OCI-LY7 (cell line): ENCODE results near the gene FKBP9. TPM values are rescaled to one million over a fixed set of nuclear protein-coding genes. Genes with fewer than 3 reads are reported as not detected.
A peak's percentile ranks its signal among the peaks of the same experiment; 100 is the strongest.

Experiments used
- BruUV-seq: library from RNA; stranded (reverse); fragments of 400-500 nt; replicated peaks from 2 replicates; lab custom pipeline; 2021; lab: Mats Ljungman, UMichigan
- CTCF ChIA-PET: fragments of 300-600 bp; sonication (Branson Sonifier 250); formaldehyde crosslinking; loops from one replicate; lab custom pipeline; 2022; ENCODE audit warnings: antibody characterized with exemption; ENCODE audit not compliant: unreplicated experiment; lab: Charles Lee
- POLR2A ChIA-PET: fragments of 300-600 bp; sonication (Branson Sonifier 250); formaldehyde crosslinking; loops from one replicate; lab custom pipeline; 2022; ENCODE audit warnings: antibody characterized with exemption; lab: Charles Lee
- DNase-seq: peaks from one replicate; pipeline ENCODE4 v3.0.0-alpha.2; 2015; ENCODE audit warnings: low spot score
- H2AFZ ChIP-seq: fragments of 200-600 bp; sonication (generic), shearing (Covaris generic); 2 replicates; pipeline ENCODE4 v1.6.1; 2014; ENCODE audit warnings: mild to moderate bottlenecking, antibody characterized with exemption, low read length, moderate library complexity
- H3K27ac ChIP-seq: fragments of 200-600 bp; sonication (generic); 2 replicates; pipeline ENCODE4 v1.5.1; 2014; ENCODE audit warnings: mixed run types, low read depth, mild to moderate bottlenecking, moderate library complexity, low read length, inconsistent platforms; ENCODE audit not compliant: poor library complexity, severe bottlenecking
- H3K36me3 ChIP-seq: fragments of 200-600 bp; sonication (generic); 2 replicates; pipeline ENCODE4 v1.6.1; 2014; ENCODE audit warnings: mild to moderate bottlenecking, antibody characterized with exemption, low read length, moderate library complexity, mixed read lengths; ENCODE audit not compliant: insufficient read depth
- H3K4me1 ChIP-seq: fragments of 200-600 bp; sonication (generic); 2 replicates; pipeline ENCODE4 v1.5.1; 2014; ENCODE audit warnings: mild to moderate bottlenecking, low read length; ENCODE audit not compliant: insufficient read depth, poor library complexity, severe bottlenecking
- H3K4me2 ChIP-seq: fragments of 200-600 bp; sonication (generic); 2 replicates; pipeline ENCODE4 v1.6.1; 2014; ENCODE audit warnings: mild to moderate bottlenecking, low read length
- H3K4me3 ChIP-seq: fragments of 200-600 bp; sonication (generic); 2 replicates; pipeline ENCODE4 v1.5.1; 2014; ENCODE audit warnings: mild to moderate bottlenecking, low read depth, low read length; ENCODE audit not compliant: poor library complexity, severe bottlenecking
- H3K79me2 ChIP-seq: fragments of 200-600 bp; sonication (generic); 2 replicates; pipeline ENCODE4 v1.6.1; 2016; ENCODE audit warnings: low read depth, mild to moderate bottlenecking, low read length, moderate library complexity, mixed read lengths; ENCODE audit not compliant: insufficient read depth
- H3K9me2 ChIP-seq: fragments of 200-600 bp; sonication (generic); 2 replicates; pipeline ENCODE4 v1.6.1; 2016; ENCODE audit warnings: mild to moderate bottlenecking, low read length, mixed read lengths; ENCODE audit not compliant: insufficient read depth
- H3K9me3 ChIP-seq: fragments of 200-600 bp; sonication (generic); 2 replicates; pipeline ENCODE4 v1.6.1; 2014; ENCODE audit warnings: mild to moderate bottlenecking, mixed run types, low read length, mixed read lengths
- H4K20me1 ChIP-seq: fragments of 200-600 bp; sonication (generic); 2 replicates; pipeline ENCODE4 v1.6.1; 2014; ENCODE audit warnings: mild to moderate bottlenecking, antibody characterized with exemption, low read length, moderate library complexity, mixed read lengths; ENCODE audit not compliant: insufficient read depth
- CTCF ChIP-seq: fragments of 200-600 bp; sonication (generic); conservative IDR thresholded peaks from 2 replicates; pipeline ENCODE4 v1.5.1; 2014; ENCODE audit warnings: mild to moderate bottlenecking, antibody characterized with exemption, low read length, moderate library complexity, mixed read lengths
- EZH2phosphoT487 ChIP-seq: fragments of 200-600 bp; sonication (generic); IDR thresholded peaks from 2 replicates; pipeline ENCODE4 v1.6.1; 2018; ENCODE audit warnings: low read depth, borderline replicate concordance, mild to moderate bottlenecking, mixed run types, antibody characterized with exemption, low read length, moderate library complexity, mixed read lengths
- intact Hi-C: fragments of 100-400 bp; cut with micrococcal nuclease; formaldehyde crosslinking; loops from one replicate; pipeline ENCODE4 v1.10.0; 2022; ENCODE audit not compliant: unreplicated experiment
- total RNA-seq, 2 experiments: library from RNA; depleted of rRNA in 1 of 2; stranded (reverse); fragments of >200 nt in 1 of 2; shearing (Covaris generic) in 1 of 2; gene quantifications; 2 replicates each; pipeline ENCODE4 v1.2.3, GENCODE V29; 2014 to 2022

FKBP9 gene
- total RNA-seq, 2 experiments from 2014 or later: 0.73 TPM; not detected in 1

- ChIA-PET CTCF (no interaction called here), POLR2A (no interaction called here)
- Histone ChIP-seq H3K4me1 (no peaks in the 10 kb centered on the region), H3K9me3 (no peaks in the 10 kb centered on the region), H3K4me3 (no peak overlapping the region), H4K20me1 (no peaks in the 10 kb centered on the region), H3K9me2 (no peaks in the 10 kb centered on the region), H3K36me3 (peaks cover 43% of the 10 kb centered on the region), H2AFZ (no peak overlapping the region), H3K27ac (no peak overlapping the region), H3K4me2 (no peak overlapping the region), H3K79me2 (no peaks in the 10 kb centered on the region)
- intact Hi-C loops: no loop called here
- no peak for TF ChIP-seq EZH2phosphoT487
- TF ChIP-seq CTCF: no peak
- TSS peak; percentile 4 for BruUV-seq
- DNase-seq: no peak
Measured at GRCh38 chr7:33009734-33010133, 52.5 kb downstream of the FKBP9 start.

GRCh38 chr7:33012364-33012763 is 55.1 kb downstream of the FKBP9 start:
- no peak for DNase-seq
- no peaks in the 10 kb centered on the region for H3K9me2 ChIP-seq
- no peaks in the 10 kb centered on the region for H3K9me3 ChIP-seq
- H4K20me1 ChIP-seq: no peaks in the 10 kb centered on the region
- POLR2A ChIA-PET: interaction anchor here (0.7 to 0.9 kb wide), 4 partner anchors 41 to 129 kb away, joined by 3 to 4 read pairs (median 3); no protein-coding TSS in a partner anchor
- TF ChIP-seq CTCF (no peak), EZH2phosphoT487 (no peak)
- no TSS peak for BruUV-seq
- CTCF ChIA-PET: no interaction called here
- peaks cover 69% of the 10 kb centered on the region for H3K36me3 ChIP-seq
- H2AFZ ChIP-seq: no peak overlapping the region
- no peak overlapping the region for H3K4me2 ChIP-seq
- intact Hi-C loops: no loop called here
- no peak overlapping the region for H3K27ac ChIP-seq
- no peaks in the 10 kb centered on the region for H3K4me1 ChIP-seq
- H3K79me2 ChIP-seq: no peaks in the 10 kb centered on the region
- H3K4me3 ChIP-seq: no peak overlapping the region

GRCh38 chr7:33024189-33024757 is 67.0 kb downstream of the FKBP9 start:
- Histone ChIP-seq H3K4me3 (no peak overlapping the region), H4K20me1 (no peaks in the 10 kb centered on the region; the same call in 1 of the 2 replicates), H3K79me2 (peaks cover 22% of the 10 kb centered on the region; the same call in 1 of the 2 replicates), H3K4me2 (no peak overlapping the region), H3K27ac (no peak overlapping the region), H3K9me2 (no peaks in the 10 kb centered on the region), H3K36me3 (peaks cover 95% of the 10 kb centered on the region), H3K9me3 (no peaks in the 10 kb centered on the region), H3K4me1 (no peaks in the 10 kb centered on the region), H2AFZ (no peak overlapping the region)
- intact Hi-C loops: no loop called here
- DNase-seq: no peak
- ChIA-PET POLR2A (interaction anchor here (0.6 to 5.6 kb wide), 2 partner anchors 13 to 15 kb away, joined by 4 to 24 read pairs; no protein-coding TSS in a partner anchor), CTCF (no interaction called here)
- no TSS peak for BruUV-seq
- TF ChIP-seq CTCF (no peak), EZH2phosphoT487 (no peak)
